ENCODE measurements around the gene MEDAG. TPM values are rescaled to one million over a fixed set of nuclear protein-coding genes. Genes with fewer than 3 reads are reported as not detected.

The MEDAG gene
- total and polyA plus RNA-seq, 2 donors (not counting 1 experiment from before 2014, with no cell fraction given), result 0.12 TPM; not detected in 1

- no peak for TF ChIP-seq EZH2 (IDR thresholded peaks at IDR 0.05; ENCODE audit: borderline replicate concordance, insufficient read depth, low read depth, low read length, poor library complexity, severe bottlenecking)
- TF ChIP-seq, protein P1, sequence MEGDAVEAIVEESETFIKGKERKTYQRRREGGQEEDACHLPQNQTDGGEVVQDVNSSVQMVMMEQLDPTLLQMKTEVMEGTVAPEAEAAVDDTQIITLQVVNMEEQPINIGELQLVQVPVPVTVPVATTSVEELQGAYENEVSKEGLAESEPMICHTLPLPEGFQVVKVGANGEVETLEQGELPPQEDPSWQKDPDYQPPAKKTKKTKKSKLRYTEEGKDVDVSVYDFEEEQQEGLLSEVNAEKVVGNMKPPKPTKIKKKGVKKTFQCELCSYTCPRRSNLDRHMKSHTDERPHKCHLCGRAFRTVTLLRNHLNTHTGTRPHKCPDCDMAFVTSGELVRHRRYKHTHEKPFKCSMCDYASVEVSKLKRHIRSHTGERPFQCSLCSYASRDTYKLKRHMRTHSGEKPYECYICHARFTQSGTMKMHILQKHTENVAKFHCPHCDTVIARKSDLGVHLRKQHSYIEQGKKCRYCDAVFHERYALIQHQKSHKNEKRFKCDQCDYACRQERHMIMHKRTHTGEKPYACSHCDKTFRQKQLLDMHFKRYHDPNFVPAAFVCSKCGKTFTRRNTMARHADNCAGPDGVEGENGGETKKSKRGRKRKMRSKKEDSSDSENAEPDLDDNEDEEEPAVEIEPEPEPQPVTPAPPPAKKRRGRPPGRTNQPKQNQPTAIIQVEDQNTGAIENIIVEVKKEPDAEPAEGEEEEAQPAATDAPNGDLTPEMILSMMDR (IDR thresholded peaks at IDR 0.05), result no peak
- Histone ChIP-seq H3K27me3 (replicated peaks in 1 of 4; ENCODE audit: control extremely low read depth in 1 of 4, control insufficient read depth in 3 of 4, insufficient read depth in 4 of 4, low read length in 3 of 4) (peaks cover 0 to 42% (median 15%) of the 10 kb centered on the region in 4 experiments), H3K9ac (ENCODE audit: low read length) (no peak overlapping the region), H3K4me3 (ENCODE audit: control extremely low read depth in 1 of 5, extremely low read depth in 1 of 5, insufficient read depth in 1 of 5, low read depth in 2 of 5, low read length in 4 of 5) (no peak overlapping the region), H2AFZ (ENCODE audit: insufficient read depth, low read depth, low read length, poor library complexity, severe bottlenecking) (no peak overlapping the region), H4K20me1 (ENCODE audit: control insufficient read depth, insufficient read depth, low read length, poor library complexity, severe bottlenecking) (no peaks in the 10 kb centered on the region), H3K27ac (ENCODE audit: low read length in 2 of 2) (no peak overlapping the region), H3K4me2 (replicated peaks; ENCODE audit: low read depth, low read length, poor library complexity, severe bottlenecking) (no peak overlapping the region), H3K36me3 (replicated peaks in 1 of 2; ENCODE audit: control extremely low read depth in 1 of 2, control insufficient read depth in 1 of 2, extremely low read depth in 1 of 2, insufficient read depth in 2 of 2, low read length in 1 of 2) (no peaks in the 10 kb centered on the region), H3K4me1 (ENCODE audit: control insufficient read depth in 2 of 2, insufficient read depth in 2 of 2, low read length in 2 of 2) (no peaks in the 10 kb centered on the region), H3K9me3 (ENCODE audit: control extremely low read depth in 1 of 3, control insufficient read depth in 2 of 3, insufficient read depth in 1 of 3, low read length in 2 of 3) (peaks cover 0 to 4% (median 1%) of the 10 kb centered on the region in 3 donors), H3K79me2 (ENCODE audit: control insufficient read depth, insufficient read depth, low read length) (no peaks in the 10 kb centered on the region)
- H3K27ac Mint-ChIP-seq, result no peak overlapping the region
- peaks cover 15% of the 10 kb centered on the region for H3K4me1 Mint-ChIP-seq
- DNase-seq (no peak), ATAC-seq (ENCODE audit: low read depth) (no peak)
- ChIA-PET CTCF (no interaction called here), POLR2A (no interaction called here)
- H3K9me3 Mint-ChIP-seq (ENCODE audit: insufficient read depth), result no peaks in the 10 kb centered on the region
- WGBS (ENCODE audit: insufficient coverage), result 12% methylated on average over 59 of the region's 60 CpGs
- H3K4me3 Mint-ChIP-seq, result no peak overlapping the region
- peaks cover 64% of the 10 kb centered on the region for H3K27me3 Mint-ChIP-seq
- intact Hi-C loops (cut with micrococcal nuclease), result no loop called here
Observed at GRCh38 chr13:30906411-30907051, 460 bp downstream of the MEDAG start.

DNA sequence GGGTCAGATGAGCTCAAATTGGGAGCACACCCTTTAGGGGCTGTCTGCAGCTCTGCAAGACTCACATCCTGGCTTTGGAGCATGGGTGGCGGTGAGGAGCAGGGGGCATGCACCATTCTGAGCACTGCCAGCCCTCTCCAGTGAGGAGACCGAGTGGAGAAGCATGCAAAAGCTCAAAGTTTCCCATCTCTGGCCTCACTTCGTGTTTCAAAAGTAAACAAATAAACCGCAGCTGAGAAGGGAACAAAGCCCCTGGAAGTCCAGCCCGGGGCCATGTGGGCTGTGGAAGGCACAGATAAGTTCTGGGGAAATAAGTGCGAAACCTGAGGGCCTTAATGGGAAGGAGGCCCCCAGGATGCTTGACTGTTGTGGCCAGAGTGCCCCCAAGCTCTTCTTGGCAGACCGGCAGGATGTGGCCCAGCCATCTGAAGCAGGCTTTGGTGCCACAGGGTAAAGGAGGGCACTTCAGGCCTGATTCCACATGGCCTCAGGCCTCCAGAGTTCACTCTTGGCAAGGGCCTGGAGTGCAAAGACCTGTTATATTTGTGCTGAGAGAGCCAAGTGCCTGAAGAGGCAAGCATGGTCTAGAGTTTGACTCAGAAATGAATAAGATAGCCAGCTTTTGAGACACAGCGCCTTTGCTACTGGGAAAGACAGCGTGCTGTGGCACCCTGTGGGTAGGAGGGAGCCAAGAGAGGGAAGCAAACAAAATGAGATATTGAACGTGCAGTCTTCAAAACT lies 1.2 kb downstream of the MEDAG start:
- peaks cover 64% of the 10 kb centered on the region for H3K27me3 Mint-ChIP-seq
- Histone ChIP-seq H3K4me3 (ENCODE audit: control extremely low read depth in 1 of 5, extremely low read depth in 1 of 5, insufficient read depth in 1 of 5, low read depth in 2 of 5, low read length in 4 of 5) (no peak overlapping the region), H2AFZ (ENCODE audit: insufficient read depth, low read depth, low read length, poor library complexity, severe bottlenecking) (no peak overlapping the region), H3K9me3 (ENCODE audit: control extremely low read depth in 1 of 3, control insufficient read depth in 2 of 3, insufficient read depth in 1 of 3, low read length in 2 of 3) (peaks cover 0 to 4% (median 1%) of the 10 kb centered on the region in 3 donors), H3K79me2 (ENCODE audit: control insufficient read depth, insufficient read depth, low read length) (no peaks in the 10 kb centered on the region), H3K9ac (ENCODE audit: low read length) (no peak overlapping the region), H4K20me1 (ENCODE audit: control insufficient read depth, insufficient read depth, low read length, poor library complexity, severe bottlenecking) (no peaks in the 10 kb centered on the region), H3K27ac (ENCODE audit: low read length in 2 of 2) (no peak overlapping the region), H3K4me2 (replicated peaks; ENCODE audit: low read depth, low read length, poor library complexity, severe bottlenecking) (no peak overlapping the region), H3K27me3 (replicated peaks in 1 of 4; ENCODE audit: control extremely low read depth in 1 of 4, control insufficient read depth in 3 of 4, insufficient read depth in 4 of 4, low read length in 3 of 4) (peaks cover 0 to 43% (median 15%) of the 10 kb centered on the region in 4 experiments), H3K36me3 (replicated peaks in 1 of 2; ENCODE audit: control extremely low read depth in 1 of 2, control insufficient read depth in 1 of 2, extremely low read depth in 1 of 2, insufficient read depth in 2 of 2, low read length in 1 of 2) (no peaks in the 10 kb centered on the region), H3K4me1 (ENCODE audit: control insufficient read depth in 2 of 2, insufficient read depth in 2 of 2, low read length in 2 of 2) (no peaks in the 10 kb centered on the region)
- H3K27ac Mint-ChIP-seq, result no peak overlapping the region
- ChIA-PET POLR2A (no interaction called here), CTCF (no interaction called here)
- 62% methylated on average over 8 of the region's 10 CpGs for WGBS (ENCODE audit: insufficient coverage)
- intact Hi-C loops (cut with micrococcal nuclease), result no loop called here
- no peak for TF ChIP-seq EZH2 (IDR thresholded peaks at IDR 0.05; ENCODE audit: borderline replicate concordance, insufficient read depth, low read depth, low read length, poor library complexity, severe bottlenecking)
- TF ChIP-seq, protein P1 (IDR thresholded peaks at IDR 0.05), result no peak
- no peak overlapping the region for H3K4me3 Mint-ChIP-seq
- H3K9me3 Mint-ChIP-seq (ENCODE audit: insufficient read depth), result no peaks in the 10 kb centered on the region
- DNase-seq (no peak), ATAC-seq (ENCODE audit: low read depth) (no peak)
- peaks cover 15% of the 10 kb centered on the region for H3K4me1 Mint-ChIP-seq
